Effector memory CD4-positive, alpha-beta T cell (primary cell): ENCODE data around the gene AKT1.
"Not testable (repeated sequence)": the region's sequence is repeated elsewhere in the genome, so short reads cannot be mapped to it uniquely, and the experiment has no call there.

Experiments
- DNase-seq, 3 donors: peaks; one replicate each; pipeline ENCODE4 v3.0.0-alpha.2; 2020
- H3K27ac ChIP-seq: 2 replicates; pipeline ENCODE4 v1.7.0; 2013; ENCODE audit warnings: mild to moderate bottlenecking, low read length, moderate library complexity; ENCODE audit not compliant: insufficient read depth, poor library complexity, severe bottlenecking
- H3K27me3 ChIP-seq: replicated peaks from 2 replicates; pipeline ENCODE4 v1.7.0; 2013; ENCODE audit warnings: mild to moderate bottlenecking, low read length; ENCODE audit not compliant: insufficient read depth, control insufficient read depth, poor library complexity, severe bottlenecking
- H3K36me3 ChIP-seq: 2 replicates; pipeline ENCODE4 v1.7.0; 2013; ENCODE audit warnings: mild to moderate bottlenecking, low read length, moderate library complexity; ENCODE audit not compliant: control insufficient read depth, insufficient read depth
- H3K4me1 ChIP-seq: 2 replicates; pipeline ENCODE4 v1.7.0; 2013; ENCODE audit warnings: low read length, mild to moderate bottlenecking; ENCODE audit not compliant: control insufficient read depth, insufficient read depth, poor library complexity, severe bottlenecking
- H3K4me3 ChIP-seq: 2 replicates; pipeline ENCODE4 v1.7.0; 2013; ENCODE audit warnings: low read length, low read depth, mild to moderate bottlenecking; ENCODE audit not compliant: insufficient read depth, poor library complexity, severe bottlenecking
- H3K9me3 ChIP-seq: 2 replicates; pipeline ENCODE4 v1.7.0; 2013; ENCODE audit warnings: mild to moderate bottlenecking, low read length, moderate library complexity; ENCODE audit not compliant: control insufficient read depth

AKT1 gene

GRCh38 chr14:104752735-104753527, 42.6 kb downstream of the AKT1 start, which contains the start of gene SIVA1:
Gene SIVA1, plus strand, starts transcription at chr14:104753147. Its CDS starts 55 bp downstream, at chr14:104753202.
- H3K27ac ChIP-seq: peak within 1 kb of the TSS; percentile 84
- H3K4me3 ChIP-seq: peak within 1 kb of the TSS; percentile 90
- peaks cover 22% of the 10 kb centered on the region for H3K4me1 ChIP-seq

GRCh38 chr14:104752423-104752734, 43.2 kb downstream of the AKT1 start:
- Histone ChIP-seq H3K9me3 (no peaks in the 10 kb centered on the region), H3K4me1 (peaks cover 22% of the 10 kb centered on the region), H3K27me3 (no peaks in the 10 kb centered on the region), H3K36me3 (peaks cover 18% of the 10 kb centered on the region), H3K27ac (peak overlapping the region; percentile 84), H3K4me3 (peak overlapping the region; percentile 90)
- no peak for DNase-seq

More at GRCh38 chr14:104752735-104753527, 42.6 kb downstream of the AKT1 start, which contains the start of gene SIVA1:
- Histone ChIP-seq H3K9me3 (no peaks in the 10 kb centered on the region), H3K27me3 (no peaks in the 10 kb centered on the region), H3K36me3 (peaks cover 23% of the 10 kb centered on the region)
- DNase-seq: peak; percentile 98 to 99 (median 99)

GRCh38 chr14:104751539-104752422, 43.8 kb downstream of the AKT1 start:
- Histone ChIP-seq H3K27me3 (no peaks in the 10 kb centered on the region), H3K4me1 (peaks cover 22% of the 10 kb centered on the region), H3K4me3 (peak overlapping the region; percentile 90), H3K9me3 (no peaks in the 10 kb centered on the region), H3K27ac (peak overlapping the region; percentile 84), H3K36me3 (peaks cover 12% of the 10 kb centered on the region)
- DNase-seq: peak in 1 of 3 donors; percentile 8

- H3K36me3 ChIP-seq, H3K27ac ChIP-seq, H3K27me3 ChIP-seq, DNase-seq, H3K4me3 ChIP-seq, H3K9me3 ChIP-seq: not testable (repeated sequence)
- peaks cover 24% of the 10 kb centered on the region for H3K4me1 ChIP-seq
These were observed 44.8 kb downstream of the AKT1 start for GRCh38 chr14:104750753-104751057.

GRCh38 chr14:104750056-104750752, 45.3 kb downstream of the AKT1 start:
- no peak overlapping the region for H3K27ac ChIP-seq

GRCh38 chr14:104749111-104749649, 46.4 kb downstream of the AKT1 start:
- Histone ChIP-seq H3K27me3 (no peaks in the 10 kb centered on the region), H3K4me3 (no peak overlapping the region), H3K4me1 (peaks cover 13% of the 10 kb centered on the region), H3K9me3 (no peaks in the 10 kb centered on the region), H3K36me3 (no peaks in the 10 kb centered on the region), H3K27ac (no peak overlapping the region)
- no peak for DNase-seq

More at GRCh38 chr14:104750056-104750752, 45.3 kb downstream of the AKT1 start:
- Histone ChIP-seq H3K4me3 (no peak overlapping the region), H3K9me3 (no peaks in the 10 kb centered on the region), H3K4me1 (peaks cover 23% of the 10 kb centered on the region), H3K36me3 (no peaks in the 10 kb centered on the region), H3K27me3 (no peaks in the 10 kb centered on the region)
- DNase-seq: no peak

GRCh38 chr14:104747876-104748275, 47.7 kb downstream of the AKT1 start:
- no peak for DNase-seq
- Histone ChIP-seq H3K27me3 (no peaks in the 10 kb centered on the region), H3K9me3 (no peaks in the 10 kb centered on the region), H3K4me3 (no peak overlapping the region), H3K36me3 (no peaks in the 10 kb centered on the region), H3K27ac (no peak overlapping the region), H3K4me1 (peaks cover 7% of the 10 kb centered on the region)

GRCh38 chr14:104746934-104747481, 48.5 kb downstream of the AKT1 start:
- H3K4me1 ChIP-seq: peaks cover 5% of the 10 kb centered on the region
- no peak overlapping the region for H3K4me3 ChIP-seq
- H3K9me3 ChIP-seq: no peaks in the 10 kb centered on the region
- H3K27ac ChIP-seq: no peak overlapping the region
- DNase-seq: no peak
- no peaks in the 10 kb centered on the region for H3K36me3 ChIP-seq
- no peaks in the 10 kb centered on the region for H3K27me3 ChIP-seq

- H3K4me3 ChIP-seq: no peak overlapping the region
- H3K4me1 ChIP-seq: peaks cover 3% of the 10 kb centered on the region
- no peak for DNase-seq
- no peak overlapping the region for H3K27ac ChIP-seq
- H3K27me3 ChIP-seq: no peaks in the 10 kb centered on the region
- no peaks in the 10 kb centered on the region for H3K9me3 ChIP-seq
- H3K36me3 ChIP-seq: no peaks in the 10 kb centered on the region
These were observed 49.4 kb downstream of the AKT1 start for GRCh38 chr14:104746071-104746545.
